Suprapubic skin (tissue), 3 donors: ENCODE results near the gene TRNP1.

Experiments used
- EP300 ChIP-seq: sonication (generic); formaldehyde crosslinking; IDR thresholded peaks from one replicate; pipeline ENCODE4 v1.6.1; 2017; ENCODE audit warnings: antibody characterized with exemption
- POLR2A ChIP-seq, 2 donors: fragments of 450-650 bp; IDR thresholded peaks; one replicate each; pipeline ENCODE4 v1.6.1; 2017; ENCODE audit warnings: antibody characterized with exemption in 2 of 2, mild to moderate bottlenecking in 2 of 2, moderate library complexity in 2 of 2
- TF ChIP-seq, protein P1 (sequence below), 2 donors: fragments of 200-600 bp in 1 of 2; fragments of 450-650 bp in 1 of 2; sonication (generic) in 1 of 2; IDR thresholded peaks; one replicate each; pipeline ENCODE4 v1.5.1; 2016 to 2019; ENCODE audit warnings: antibody characterized with exemption in 2 of 2, mild to moderate bottlenecking in 1 of 2, moderate library complexity in 1 of 2

DNA sequence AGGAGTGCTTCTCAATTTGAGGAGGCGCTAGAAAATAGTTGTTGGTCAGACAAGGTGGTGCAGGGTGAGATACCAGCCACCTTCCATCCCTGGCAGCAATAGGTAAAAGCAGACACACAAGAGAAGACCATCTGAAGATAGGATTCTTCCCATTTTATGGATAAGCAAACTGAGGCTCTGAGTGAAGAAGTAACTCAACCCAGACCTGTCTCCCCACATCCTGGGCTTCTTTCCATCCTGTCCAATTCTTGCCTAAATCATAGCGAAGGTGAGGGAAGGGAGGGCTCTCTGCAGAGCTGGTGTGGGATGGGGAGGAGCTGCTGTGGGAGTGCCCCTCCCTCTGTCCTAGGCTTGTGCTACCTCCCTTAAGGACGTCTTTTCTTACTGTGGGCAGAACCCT, 21.9 kb upstream of the TRNP1 start:
- TF ChIP-seq, protein P1, sequence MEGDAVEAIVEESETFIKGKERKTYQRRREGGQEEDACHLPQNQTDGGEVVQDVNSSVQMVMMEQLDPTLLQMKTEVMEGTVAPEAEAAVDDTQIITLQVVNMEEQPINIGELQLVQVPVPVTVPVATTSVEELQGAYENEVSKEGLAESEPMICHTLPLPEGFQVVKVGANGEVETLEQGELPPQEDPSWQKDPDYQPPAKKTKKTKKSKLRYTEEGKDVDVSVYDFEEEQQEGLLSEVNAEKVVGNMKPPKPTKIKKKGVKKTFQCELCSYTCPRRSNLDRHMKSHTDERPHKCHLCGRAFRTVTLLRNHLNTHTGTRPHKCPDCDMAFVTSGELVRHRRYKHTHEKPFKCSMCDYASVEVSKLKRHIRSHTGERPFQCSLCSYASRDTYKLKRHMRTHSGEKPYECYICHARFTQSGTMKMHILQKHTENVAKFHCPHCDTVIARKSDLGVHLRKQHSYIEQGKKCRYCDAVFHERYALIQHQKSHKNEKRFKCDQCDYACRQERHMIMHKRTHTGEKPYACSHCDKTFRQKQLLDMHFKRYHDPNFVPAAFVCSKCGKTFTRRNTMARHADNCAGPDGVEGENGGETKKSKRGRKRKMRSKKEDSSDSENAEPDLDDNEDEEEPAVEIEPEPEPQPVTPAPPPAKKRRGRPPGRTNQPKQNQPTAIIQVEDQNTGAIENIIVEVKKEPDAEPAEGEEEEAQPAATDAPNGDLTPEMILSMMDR (IDR thresholded peaks at IDR 0.05) = no peak
- no peak for TF ChIP-seq POLR2A (IDR thresholded peaks at IDR 0.05)
- TF ChIP-seq EP300 = no peak
